Measurements from ENCODE around the gene NR2F1-AS1.
"Not testable (repeated sequence)": the region's sequence is repeated elsewhere in the genome, so short reads cannot be mapped to it uniquely, and the experiment has no call there.

The NR2F1-AS1 gene

DNA sequence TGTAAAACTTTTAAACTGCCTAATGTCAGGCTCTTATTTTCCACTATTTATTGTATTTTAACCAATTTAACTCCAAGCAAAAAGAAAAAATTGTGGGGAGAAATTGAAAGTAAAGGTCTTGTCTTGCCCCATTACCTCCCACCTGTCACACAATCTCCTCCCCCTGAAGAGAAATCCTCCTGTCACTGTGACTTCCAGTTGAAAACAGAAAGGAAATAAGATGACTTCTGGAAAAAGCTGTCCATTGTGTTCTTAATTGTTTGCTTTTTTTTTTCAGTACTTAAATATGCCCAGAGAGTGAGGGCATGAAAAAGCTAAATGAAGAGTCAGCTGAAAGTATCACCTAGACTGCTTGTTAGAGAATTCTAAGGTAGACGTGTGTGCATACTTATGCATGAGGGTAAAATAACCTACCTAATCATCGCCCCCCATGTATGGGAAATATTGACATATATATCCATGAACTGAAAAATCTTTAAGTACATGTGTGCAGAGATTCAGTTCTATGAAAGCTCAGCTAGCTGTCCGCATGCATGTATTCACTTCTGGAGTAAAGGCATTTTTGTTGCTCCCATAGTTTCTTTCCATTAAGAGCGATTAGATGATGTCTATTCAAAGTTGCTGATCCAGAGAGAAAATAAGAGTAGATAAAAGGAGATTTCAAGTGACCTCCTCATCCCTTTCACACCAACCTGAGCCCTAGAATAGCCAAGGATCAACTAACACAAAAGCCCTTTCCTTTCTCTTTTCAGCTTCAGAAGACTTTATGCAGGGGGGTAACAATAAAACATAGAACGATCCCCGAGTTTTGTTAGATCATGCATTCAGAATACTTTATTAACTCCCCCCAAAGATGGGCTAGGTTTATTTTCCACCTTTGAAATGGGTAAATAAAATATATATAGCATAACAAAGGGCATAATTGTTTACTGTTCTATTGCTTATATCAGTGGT is 5.3 kb downstream of the NR2F1-AS1 start:
- DNase-seq, result no peak

- DNase-seq, result no peak
Observed at GRCh38 chr5:93574491-93575305, 6.3 kb downstream of the NR2F1-AS1 start.

GRCh38 chr5:93573354-93574351 is 7.4 kb downstream of the NR2F1-AS1 start:
- DNase-seq, result no peak

DNA sequence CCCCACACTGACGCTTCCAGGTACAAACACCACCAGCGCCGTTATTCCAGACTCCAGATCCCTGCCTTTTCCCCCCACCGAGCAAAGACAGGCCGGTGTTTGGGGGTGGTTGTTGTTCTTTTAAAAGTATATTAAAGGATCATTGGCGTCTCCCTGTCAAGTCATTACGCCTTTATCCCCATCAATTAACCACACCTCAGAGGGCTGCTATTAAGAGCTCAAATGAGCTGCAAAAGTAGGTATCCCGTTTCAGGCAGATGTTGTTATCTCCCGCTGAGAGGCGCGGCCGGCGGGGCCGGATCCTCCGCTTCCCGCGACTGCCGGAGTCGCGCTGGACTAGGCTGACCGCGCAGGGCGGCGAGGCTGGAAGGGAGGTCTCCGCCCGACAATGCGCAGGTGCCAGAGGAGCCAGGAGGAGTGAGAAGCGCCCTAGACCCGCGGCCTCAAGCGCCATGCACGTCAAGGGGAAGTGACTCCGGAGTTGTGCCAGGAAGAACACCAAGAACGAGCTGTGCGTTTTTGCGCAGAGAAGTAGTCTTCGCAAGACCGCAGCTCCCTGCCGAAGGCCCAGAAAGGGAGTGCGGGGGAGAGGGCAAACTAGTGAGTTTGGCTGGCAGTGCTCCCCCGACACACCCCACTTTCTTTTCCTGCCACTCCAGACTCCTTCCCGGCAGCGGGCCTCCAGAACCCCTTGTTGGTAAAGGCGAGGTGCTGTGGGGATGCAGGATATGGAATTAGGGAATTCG is 8.2 kb downstream of the NR2F1-AS1 start:
- no peak for DNase-seq

DNA sequence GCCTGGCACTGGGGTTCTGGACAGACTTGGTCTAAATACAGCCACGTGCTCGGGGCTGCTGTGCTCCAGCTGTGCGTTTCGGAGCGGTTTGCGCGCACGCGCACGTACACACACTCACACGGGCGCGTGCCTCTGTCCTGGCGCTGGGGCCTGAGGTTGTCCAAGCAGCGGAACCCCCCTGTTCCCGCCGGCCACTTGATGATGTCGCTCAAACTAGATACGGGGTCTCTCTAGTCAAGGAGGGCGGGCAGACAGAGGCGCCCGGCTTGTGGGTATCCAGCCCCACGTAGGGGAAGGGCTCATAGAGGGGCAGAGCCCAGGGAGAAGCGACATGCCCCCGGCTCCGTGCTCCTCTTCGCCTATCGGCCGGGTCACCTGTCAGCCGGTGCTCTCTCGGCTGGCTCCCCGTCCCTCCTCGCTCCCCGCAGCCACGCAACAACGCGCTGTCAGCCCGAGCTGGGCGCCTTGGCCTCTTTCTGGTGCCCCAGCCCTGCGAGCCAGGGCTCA is 8.9 kb downstream of the NR2F1-AS1 start:
- DNase-seq, result no peak

- no peak for DNase-seq
Observed at GRCh38 chr5:93571114-93571949, 9.7 kb downstream of the NR2F1-AS1 start.

- DNase-seq, result no peak
Observed at GRCh38 chr5:93570294-93571113, 10.5 kb downstream of the NR2F1-AS1 start.

DNA sequence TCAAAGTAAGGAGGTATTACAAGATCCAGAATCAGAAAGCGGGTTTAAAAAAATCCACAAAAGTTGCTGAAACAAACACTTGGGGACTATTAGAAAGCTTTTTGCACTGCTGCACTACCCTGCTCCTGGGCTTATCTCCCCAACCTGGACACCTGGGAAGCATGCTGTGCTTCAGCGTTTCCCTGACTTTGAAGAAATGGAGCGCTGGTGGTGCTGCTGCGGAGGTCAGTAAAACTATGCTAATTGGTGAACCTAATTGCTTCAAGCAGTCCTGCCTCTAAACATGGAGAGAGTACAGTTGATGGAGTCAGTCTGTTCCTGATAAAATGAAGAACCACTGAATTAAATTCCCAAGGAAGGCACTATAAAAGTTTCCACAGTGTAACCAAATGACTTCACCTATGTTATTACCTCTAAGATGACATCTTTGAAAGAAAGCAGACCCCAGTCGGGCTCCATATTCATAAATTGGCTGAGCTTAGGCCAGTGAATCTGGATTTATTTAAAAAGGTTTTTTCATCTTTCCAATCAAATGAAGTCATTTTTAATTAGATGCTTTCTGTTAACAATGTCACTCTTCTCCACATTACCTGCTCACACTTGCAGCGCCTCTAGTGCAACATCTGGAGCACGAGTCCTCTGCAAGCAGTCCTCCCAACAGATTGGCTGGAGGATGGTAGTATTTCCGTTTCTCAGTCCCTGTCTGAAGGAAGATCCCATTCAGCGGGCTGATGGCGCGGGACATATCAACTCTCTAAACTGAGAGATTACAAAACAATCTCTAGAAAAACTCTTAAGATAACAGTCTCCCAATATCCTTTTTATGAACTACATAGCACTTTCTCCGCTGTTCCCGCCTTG is 11.5 kb downstream of the NR2F1-AS1 start:
- DNase-seq, result no peak

- no peak for DNase-seq
Observed at GRCh38 chr5:93567424-93567823, 13.6 kb downstream of the NR2F1-AS1 start.

DNA sequence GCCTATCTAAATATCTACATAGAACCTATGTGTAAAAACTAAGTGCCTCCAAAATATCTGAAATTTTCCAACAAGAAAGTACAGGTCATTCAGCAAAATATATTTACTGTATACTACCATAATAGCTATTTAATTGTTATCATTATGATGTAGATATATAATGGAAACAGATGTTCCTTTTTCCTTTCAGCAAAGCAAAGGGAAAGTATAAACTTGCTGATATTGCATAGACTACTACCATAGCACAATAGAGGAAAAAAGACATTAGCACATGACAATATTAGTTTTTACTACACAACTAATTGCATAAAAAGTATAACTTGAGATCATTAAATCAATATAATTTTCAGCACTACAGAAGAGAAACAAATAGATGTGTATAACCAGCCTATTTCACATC is 14.9 kb downstream of the NR2F1-AS1 start:
- no peak for DNase-seq

DNA sequence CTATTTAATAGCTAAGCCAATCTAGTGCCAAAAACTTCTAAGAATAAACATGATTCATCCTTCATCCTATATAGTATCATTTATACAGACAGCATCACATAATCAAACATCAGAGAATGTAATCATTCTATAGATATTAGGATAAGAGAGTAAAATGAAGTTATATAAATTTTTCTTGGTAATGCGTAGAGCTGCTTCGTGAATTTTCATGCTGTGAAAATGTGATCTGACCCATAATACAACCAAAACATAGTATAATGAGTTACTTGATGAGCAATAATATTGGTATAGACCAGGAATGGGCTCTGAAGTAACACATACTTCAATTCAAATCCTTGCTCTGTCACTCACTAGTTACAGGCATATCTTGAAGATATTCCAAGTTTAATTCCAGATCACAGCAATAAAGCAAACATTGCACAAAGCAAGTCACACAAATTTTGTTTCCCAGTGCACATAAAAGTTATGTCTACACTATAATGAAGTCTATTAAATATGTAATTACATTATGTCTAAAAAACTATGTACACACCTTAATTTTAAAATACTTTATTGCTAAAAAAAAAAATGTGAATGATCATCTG is 23.9 kb downstream of the NR2F1-AS1 start:
- no peak for DNase-seq

- DNase-seq, result not testable (repeated sequence)
Observed at GRCh38 chr5:93549594-93549993, 31.4 kb downstream of the NR2F1-AS1 start.

DNA sequence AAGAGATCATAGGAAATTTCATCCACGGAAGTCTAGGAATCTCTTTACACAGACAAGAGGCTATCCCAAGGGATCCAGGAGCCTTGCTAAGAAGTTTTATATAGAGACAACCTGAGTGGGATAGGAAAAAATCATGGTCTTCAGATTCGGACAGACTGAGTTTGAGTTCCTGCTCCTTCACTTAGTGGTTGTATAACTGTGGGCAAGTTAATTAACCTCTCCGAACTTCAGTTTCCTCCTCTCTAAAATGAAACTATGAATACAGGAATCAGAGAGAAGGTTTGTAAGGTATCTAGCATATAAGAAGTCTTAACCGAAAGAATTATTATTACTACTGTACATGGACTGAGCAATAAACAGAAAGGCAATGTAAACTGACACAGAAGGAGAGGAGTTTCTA is 35.1 kb downstream of the NR2F1-AS1 start:
- no peak for DNase-seq

DNA sequence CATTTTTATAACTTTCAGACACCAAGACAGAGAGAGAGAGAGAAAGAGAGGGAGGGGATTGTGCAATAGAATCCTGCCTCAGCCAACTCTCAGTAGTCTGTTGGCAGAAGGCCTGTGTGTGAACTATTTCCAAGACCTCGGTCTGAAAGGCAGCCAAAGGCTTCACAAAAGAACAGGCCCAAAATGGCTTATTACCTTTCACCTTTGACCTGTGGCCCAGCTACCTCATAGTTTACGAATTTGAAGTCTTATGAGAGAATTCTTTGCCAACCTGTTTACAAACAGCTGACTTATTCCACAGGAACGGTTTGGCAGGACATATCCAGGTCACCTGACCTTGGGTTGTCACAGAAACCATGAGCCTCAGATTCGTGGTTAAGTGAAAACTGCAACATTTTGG is 48.6 kb downstream of the NR2F1-AS1 start:
- no peak for DNase-seq

GRCh38 chr5:93521815-93522214 is 59.2 kb downstream of the NR2F1-AS1 start:
- not testable (repeated sequence) for DNase-seq

- no peak for DNase-seq
Observed at GRCh38 chr5:93519740-93520139, 61.3 kb downstream of the NR2F1-AS1 start.

- no peak for DNase-seq
Observed at GRCh38 chr5:93517828-93518227, 63.2 kb downstream of the NR2F1-AS1 start.

DNA sequence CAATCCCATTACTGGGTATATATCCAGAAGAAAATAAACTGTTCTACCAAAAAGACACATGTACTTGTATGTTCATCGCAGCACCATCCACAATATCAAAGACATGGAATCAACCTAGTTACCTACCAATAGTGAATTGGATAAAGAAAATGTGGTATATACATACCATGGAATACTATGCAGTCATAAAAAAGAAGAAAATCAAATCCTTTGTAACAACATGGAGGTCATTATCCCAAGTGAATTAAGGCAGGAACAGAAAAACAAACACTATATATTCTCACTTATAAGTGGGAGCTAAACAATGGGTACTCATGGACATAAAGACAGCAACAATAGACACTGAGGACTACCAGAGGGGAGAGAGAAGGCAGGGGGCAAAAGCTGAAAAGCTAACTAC is 67.7 kb downstream of the NR2F1-AS1 start:
- DNase-seq, result no peak

All from NCI-H774 (cell line).